ENCODE measurements around the gene PIP5K1C. TPM values are rescaled to one million over a fixed set of nuclear protein-coding genes. Genes with fewer than 3 reads are reported as not detected.
A peak's percentile ranks its signal among the peaks of the same experiment; 100 is the strongest.

The PIP5K1C gene
- total and polyA plus RNA-seq, 10 donors, result 6.2 to 41.9 (median 33.9) TPM

DNA sequence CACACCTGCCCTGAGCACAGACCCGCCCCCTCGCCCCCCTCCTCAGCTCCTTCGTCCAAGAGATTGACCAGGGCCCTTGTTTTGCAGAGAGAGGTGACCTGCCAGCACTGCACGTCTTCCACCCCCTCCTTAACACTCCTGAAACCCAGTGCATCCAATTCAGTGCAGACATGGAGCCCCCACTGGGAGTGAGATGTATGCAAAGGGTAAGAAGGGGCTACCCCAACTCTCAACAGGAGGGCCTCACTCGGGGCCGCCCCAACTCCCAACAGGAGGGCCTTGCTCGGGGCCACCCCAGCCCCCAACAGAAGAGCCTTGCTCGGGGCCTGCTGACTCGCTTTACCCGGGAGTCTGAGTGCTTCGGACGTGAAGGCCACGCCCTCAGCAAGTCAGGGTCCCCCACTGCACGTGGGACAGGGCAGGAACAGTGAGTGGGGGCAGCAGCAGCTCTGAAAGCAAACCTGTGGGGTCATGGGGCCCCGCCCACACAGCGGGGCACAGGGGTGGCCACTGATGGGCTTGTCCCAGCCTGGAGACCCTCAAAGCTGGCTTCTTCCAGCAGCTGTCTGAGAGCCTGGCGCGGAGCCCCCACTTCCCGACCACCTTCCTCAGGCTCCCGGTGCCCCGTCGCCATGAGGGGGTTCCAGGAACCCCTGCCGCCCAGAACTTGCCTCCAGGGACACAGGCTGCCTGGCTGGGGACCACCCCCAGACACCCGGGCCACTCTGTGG lies 79.3 kb downstream of the PIP5K1C start:
- no peak overlapping the region for H3K27ac ChIP-seq
- WGBS, 5 donors, result 84 to 91% (median 89%) methylated on average over 11 to 24 of the region's 24 CpGs
- peaks cover 12 to 59% (median 43%) of the 10 kb centered on the region in 6 donors for H3K4me1 ChIP-seq
- DNase-seq, result no peak
- TF ChIP-seq, protein P1, sequence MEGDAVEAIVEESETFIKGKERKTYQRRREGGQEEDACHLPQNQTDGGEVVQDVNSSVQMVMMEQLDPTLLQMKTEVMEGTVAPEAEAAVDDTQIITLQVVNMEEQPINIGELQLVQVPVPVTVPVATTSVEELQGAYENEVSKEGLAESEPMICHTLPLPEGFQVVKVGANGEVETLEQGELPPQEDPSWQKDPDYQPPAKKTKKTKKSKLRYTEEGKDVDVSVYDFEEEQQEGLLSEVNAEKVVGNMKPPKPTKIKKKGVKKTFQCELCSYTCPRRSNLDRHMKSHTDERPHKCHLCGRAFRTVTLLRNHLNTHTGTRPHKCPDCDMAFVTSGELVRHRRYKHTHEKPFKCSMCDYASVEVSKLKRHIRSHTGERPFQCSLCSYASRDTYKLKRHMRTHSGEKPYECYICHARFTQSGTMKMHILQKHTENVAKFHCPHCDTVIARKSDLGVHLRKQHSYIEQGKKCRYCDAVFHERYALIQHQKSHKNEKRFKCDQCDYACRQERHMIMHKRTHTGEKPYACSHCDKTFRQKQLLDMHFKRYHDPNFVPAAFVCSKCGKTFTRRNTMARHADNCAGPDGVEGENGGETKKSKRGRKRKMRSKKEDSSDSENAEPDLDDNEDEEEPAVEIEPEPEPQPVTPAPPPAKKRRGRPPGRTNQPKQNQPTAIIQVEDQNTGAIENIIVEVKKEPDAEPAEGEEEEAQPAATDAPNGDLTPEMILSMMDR (IDR thresholded peaks at IDR 0.05 in 8 of 11, conservative IDR thresholded peaks at IDR 0.05 in 3 of 11), result no peak
- H3K9me3 ChIP-seq, result no peaks in the 10 kb centered on the region
- H3K4me3 ChIP-seq, result no peak overlapping the region
- no peaks in the 10 kb centered on the region for H3K27me3 ChIP-seq (replicated peaks in 1 of 7)
- intact Hi-C loops (cut with DNase I; ENCODE audit: low total_unique reads), result no loop called here
- peaks cover 0 to 80% (median 42%) of the 10 kb centered on the region in 6 donors for H3K36me3 ChIP-seq

GRCh38 chr19:3620145-3620816 lies 80.0 kb downstream of the PIP5K1C start:
- Histone ChIP-seq H3K27ac (no peak overlapping the region), H3K4me3 (no peak overlapping the region), H3K36me3 (peaks cover 0 to 87% (median 42%) of the 10 kb centered on the region in 6 donors), H3K4me1 (peaks cover 5 to 52% (median 39%) of the 10 kb centered on the region in 6 donors), H3K27me3 (replicated peaks in 1 of 7) (no peaks in the 10 kb centered on the region), H3K9me3 (no peaks in the 10 kb centered on the region)
- TF ChIP-seq POLR2AphosphoS5 (IDR thresholded peaks at IDR 0.05), result peak in 2 of 3 donors; percentile 33 to 52
- TF ChIP-seq POLR2A (IDR thresholded peaks at IDR 0.05), result no peak
- 86 to 88% (median 87%) methylated on average over 18 to 19 of the region's 19 CpGs for WGBS, 5 donors
- intact Hi-C loops (cut with DNase I; ENCODE audit: low total_unique reads), result no loop called here
- no peak for DNase-seq

- Histone ChIP-seq H3K27me3 (replicated peaks in 1 of 7) (no peaks in the 10 kb centered on the region), H3K36me3 (peaks cover 0 to 93% (median 42%) of the 10 kb centered on the region in 6 donors), H3K9me3 (no peaks in the 10 kb centered on the region), H3K4me3 (no peak overlapping the region), H3K4me1 (peaks cover 0 to 45% (median 32%) of the 10 kb centered on the region in 6 donors), H3K27ac (no peak overlapping the region)
- no peak for DNase-seq
- TF ChIP-seq POLR2A (IDR thresholded peaks at IDR 0.05) (no peak), POLR2AphosphoS5 (IDR thresholded peaks at IDR 0.05) (no peak)
- TF ChIP-seq, protein P1 (IDR thresholded peaks at IDR 0.05 in 8 of 11, conservative IDR thresholded peaks at IDR 0.05 in 3 of 11), result no peak
- intact Hi-C loops (cut with DNase I; ENCODE audit: low total_unique reads), result loop anchor here (5.0 to 10.0 kb wide), 2 partner anchors 37 to 65 kb away; partner anchors contain the start of gene MFSD12
- WGBS, 5 donors, result 80 to 92% (median 86%) methylated on average over 10 to 17 of the region's 17 CpGs
These were observed 80.6 kb downstream of the PIP5K1C start for GRCh38 chr19:3619631-3620012.

DNA sequence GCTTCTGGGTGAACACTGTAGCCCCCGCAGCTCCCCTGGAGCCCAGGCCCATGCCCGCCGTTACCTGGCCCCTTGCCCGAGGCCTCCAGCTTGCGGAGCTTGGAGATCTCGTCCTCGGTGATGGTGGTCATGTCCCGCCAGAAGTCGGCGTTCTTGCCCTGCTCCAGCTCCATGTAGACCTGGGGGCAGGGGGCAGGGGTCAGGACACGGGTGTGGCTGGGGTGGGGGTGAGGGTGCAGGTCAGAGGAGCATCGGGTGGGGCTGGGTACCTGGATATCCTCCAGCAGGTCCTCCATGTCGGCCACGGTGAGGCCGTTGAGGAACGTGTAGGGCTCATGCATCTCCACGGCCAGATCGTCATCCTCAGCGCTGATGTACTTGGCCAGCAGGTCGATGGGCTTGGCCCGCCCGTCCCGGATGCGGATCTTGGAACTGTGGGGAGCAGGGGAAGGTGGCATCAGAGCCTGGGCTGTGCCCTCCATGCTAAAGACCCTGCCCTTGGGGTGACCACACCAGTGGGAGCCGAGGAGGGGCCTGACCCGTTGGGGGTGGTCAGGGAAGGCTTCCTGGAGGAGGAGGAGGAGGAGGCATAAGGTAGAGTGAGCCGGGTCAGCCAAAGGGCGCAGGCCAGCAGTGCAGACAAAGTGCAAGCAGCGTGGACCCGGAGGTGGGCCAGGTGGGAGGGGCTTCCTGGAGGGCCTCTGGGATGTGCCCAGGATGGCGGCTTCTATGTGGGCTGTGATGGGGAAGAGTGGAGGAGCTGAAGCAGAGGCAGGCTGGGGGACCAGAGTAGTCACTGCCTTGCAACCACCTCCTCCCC lies 81.2 kb downstream of the PIP5K1C start:
- Histone ChIP-seq H3K27ac (no peak overlapping the region), H3K9me3 (no peaks in the 10 kb centered on the region), H3K36me3 (peaks cover 0 to 94% (median 44%) of the 10 kb centered on the region in 6 donors), H3K27me3 (replicated peaks in 1 of 7) (no peaks in the 10 kb centered on the region), H3K4me3 (peak overlapping the region in 1 of 8 donors; percentile 60), H3K4me1 (peaks cover 0 to 39% (median 26%) of the 10 kb centered on the region in 6 donors)
- 88 to 92% (median 89%) methylated on average over 15 to 31 of the region's 31 CpGs for WGBS, 5 donors
- TF ChIP-seq POLR2A (IDR thresholded peaks at IDR 0.05) (no peak), POLR2AphosphoS5 (IDR thresholded peaks at IDR 0.05) (no peak)
- TF ChIP-seq, protein P1 (IDR thresholded peaks at IDR 0.05 in 8 of 11, conservative IDR thresholded peaks at IDR 0.05 in 3 of 11), result peak in 6 of 11 experiments; percentile 9 to 71 (median 47)
- no peak for DNase-seq
- intact Hi-C loops (cut with DNase I; ENCODE audit: low total_unique reads), result loop anchor here (5.0 to 10.0 kb wide), 2 partner anchors 37 to 64 kb away; partner anchors contain the start of gene MFSD12
